Astrocyte (in vitro differentiated cells and primary cell): ENCODE data around the gene UNC93A.

Experiments
- CTCF ChIP-seq: IDR thresholded peaks from 2 replicates; pipeline ENCODE4 v1.5.1; 2011; ENCODE audit warnings: low read depth, mild to moderate bottlenecking, inconsistent platforms, low read length, moderate library complexity; ENCODE audit not compliant: insufficient read depth
- EZH2 ChIP-seq: IDR thresholded peaks from 2 replicates; pipeline ENCODE4 v1.6.1; 2012; ENCODE audit warnings: mild to moderate bottlenecking, low read length, inconsistent platforms; ENCODE audit not compliant: insufficient read depth

- TF ChIP-seq CTCF (no peak), EZH2 (no peak)
Observed at GRCh38 chr6:167298127-167298526, 7.0 kb downstream of the UNC93A start.
